HG03520 (cell line): ENCODE results near the gene ANO9.

Experiments used
- ATAC-seq: cut with Tn5 transposase; IDR thresholded peaks from one replicate; pipeline ENCODE4 v1.9.1; 2021; ENCODE audit warnings: mild to moderate bottlenecking, moderate library complexity; ENCODE audit not compliant: unreplicated experiment

ANO9 gene

GRCh38 chr11:441418-442274, at the start of gene ANO9:
Gene ANO9, minus strand, starts transcription at chr11:442011. Its CDS starts 85 bp downstream, at chr11:441926.
- ATAC-seq, result no peak

GRCh38 chr11:491358-491757, 49.5 kb upstream of the ANO9 start:
- no peak for ATAC-seq

- no peak for ATAC-seq
Observed at GRCh38 chr11:490930-491260, 49.1 kb upstream of the ANO9 start.

GRCh38 chr11:490186-490929, 48.5 kb upstream of the ANO9 start:
- no peak for ATAC-seq

- no peak for ATAC-seq
Observed at GRCh38 chr11:489610-490185, 47.9 kb upstream of the ANO9 start.

- no peak for ATAC-seq
Observed at GRCh38 chr11:488992-489391, 47.2 kb upstream of the ANO9 start.

- no peak for ATAC-seq
Observed at GRCh38 chr11:488579-488978, 46.8 kb upstream of the ANO9 start.

- ATAC-seq, result no peak
Observed at GRCh38 chr11:488062-488461, 46.3 kb upstream of the ANO9 start.

- no peak for ATAC-seq
Observed at GRCh38 chr11:487571-488021, 45.8 kb upstream of the ANO9 start.

- no peak for ATAC-seq
Observed at GRCh38 chr11:486189-486588, 44.4 kb upstream of the ANO9 start.

- no peak for ATAC-seq
Observed at GRCh38 chr11:484616-485015, 42.8 kb upstream of the ANO9 start.

GRCh38 chr11:479311-479710, 37.5 kb upstream of the ANO9 start:
- no peak for ATAC-seq

- ATAC-seq, result no peak
Observed at GRCh38 chr11:477052-477715, 35.4 kb upstream of the ANO9 start.

- no peak for ATAC-seq
Observed at GRCh38 chr11:476416-476815, 34.6 kb upstream of the ANO9 start.

- no peak for ATAC-seq
Observed at GRCh38 chr11:475941-476340, 34.1 kb upstream of the ANO9 start.

GRCh38 chr11:474914-475506, 33.2 kb upstream of the ANO9 start:
- no peak for ATAC-seq

GRCh38 chr11:473962-474785, 32.4 kb upstream of the ANO9 start:
- no peak for ATAC-seq

- no peak for ATAC-seq
Observed at GRCh38 chr11:473415-473814, 31.6 kb upstream of the ANO9 start.

GRCh38 chr11:472816-473215, 31.0 kb upstream of the ANO9 start:
- no peak for ATAC-seq

- ATAC-seq, result no peak
Observed at GRCh38 chr11:472272-472671, 30.5 kb upstream of the ANO9 start.
